Esophagus squamous epithelium (tissue), 4 donors: ENCODE data around the gene MAP3K12.

Experiments
- CTCF ChIP-seq, 6 experiments: fragments of 450-650 bp in 4 of 6; fragments of 200-600 bp in 2 of 6; sonication (generic) in 2 of 6; IDR thresholded peaks; one replicate each; pipeline ENCODE4 v1.5.1; 2016 to 2019; ENCODE audit warnings: antibody characterized with exemption in 6 of 6, mild to moderate bottlenecking in 4 of 6, moderate library complexity in 4 of 6
- POLR2A ChIP-seq, 4 donors: fragments of 450-650 bp; IDR thresholded peaks; one replicate each; pipeline ENCODE4 v1.6.1; 2017; ENCODE audit warnings: antibody characterized with exemption in 4 of 4, mild to moderate bottlenecking in 4 of 4, moderate library complexity in 3 of 4

GRCh38 chr12:53459097-53459496, 40.2 kb downstream of the MAP3K12 start:
- TF ChIP-seq CTCF (IDR thresholded peaks at IDR 0.05) (no peak), POLR2A (IDR thresholded peaks at IDR 0.05) (no peak)
